Transverse colon (tissue), 3 donors: ENCODE results near the gene FMNL2.

Experiments used
- EP300 ChIP-seq: sonication (generic); formaldehyde crosslinking; IDR thresholded peaks from one replicate; pipeline ENCODE4 v1.6.1; 2017; ENCODE audit warnings: antibody characterized with exemption, low read depth
- POLR2A ChIP-seq: fragments of 450-650 bp; IDR thresholded peaks from one replicate; pipeline ENCODE4 v1.6.1; 2016; ENCODE audit warnings: antibody characterized with exemption, mild to moderate bottlenecking, moderate library complexity
- TF ChIP-seq, protein P1 (sequence below), 5 experiments: fragments of 200-600 bp in 3 of 5; fragments of 450-650 bp in 2 of 5; sonication (generic) in 3 of 5; IDR thresholded peaks; 1 replicate in 2 of 5; 2 replicates in 3 of 5; pipeline ENCODE4 v1.5.1; 2016 to 2017; ENCODE audit warnings: antibody characterized with exemption in 5 of 5, inconsistent platforms in 3 of 5, mild to moderate bottlenecking in 2 of 5, moderate library complexity in 1 of 5

DNA sequence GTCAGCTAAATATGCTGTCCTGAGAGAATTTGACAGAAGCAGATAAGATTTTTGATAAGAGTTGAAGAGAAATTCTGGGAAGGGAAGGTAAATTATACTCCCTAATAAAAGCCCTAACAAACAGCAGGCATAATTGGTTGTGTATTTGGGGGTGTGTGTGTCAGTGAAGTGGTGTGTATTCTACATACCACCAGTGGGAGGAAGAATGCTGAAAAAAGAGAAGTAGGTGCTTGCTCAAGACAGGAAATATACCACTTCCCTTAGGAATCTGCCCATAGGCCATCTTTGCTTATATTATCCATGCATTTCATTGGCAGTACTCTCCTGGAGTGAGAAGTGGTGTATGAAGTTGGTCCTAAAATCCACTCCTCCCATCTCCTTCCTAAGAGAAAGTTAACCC lies 76.2 kb downstream of the FMNL2 start:
- TF ChIP-seq, protein P1, sequence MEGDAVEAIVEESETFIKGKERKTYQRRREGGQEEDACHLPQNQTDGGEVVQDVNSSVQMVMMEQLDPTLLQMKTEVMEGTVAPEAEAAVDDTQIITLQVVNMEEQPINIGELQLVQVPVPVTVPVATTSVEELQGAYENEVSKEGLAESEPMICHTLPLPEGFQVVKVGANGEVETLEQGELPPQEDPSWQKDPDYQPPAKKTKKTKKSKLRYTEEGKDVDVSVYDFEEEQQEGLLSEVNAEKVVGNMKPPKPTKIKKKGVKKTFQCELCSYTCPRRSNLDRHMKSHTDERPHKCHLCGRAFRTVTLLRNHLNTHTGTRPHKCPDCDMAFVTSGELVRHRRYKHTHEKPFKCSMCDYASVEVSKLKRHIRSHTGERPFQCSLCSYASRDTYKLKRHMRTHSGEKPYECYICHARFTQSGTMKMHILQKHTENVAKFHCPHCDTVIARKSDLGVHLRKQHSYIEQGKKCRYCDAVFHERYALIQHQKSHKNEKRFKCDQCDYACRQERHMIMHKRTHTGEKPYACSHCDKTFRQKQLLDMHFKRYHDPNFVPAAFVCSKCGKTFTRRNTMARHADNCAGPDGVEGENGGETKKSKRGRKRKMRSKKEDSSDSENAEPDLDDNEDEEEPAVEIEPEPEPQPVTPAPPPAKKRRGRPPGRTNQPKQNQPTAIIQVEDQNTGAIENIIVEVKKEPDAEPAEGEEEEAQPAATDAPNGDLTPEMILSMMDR (IDR thresholded peaks at IDR 0.05): no peak
- TF ChIP-seq POLR2A (no peak), EP300 (no peak)
